ENCODE data around the gene GGA3. TPM values are rescaled to one million over a fixed set of nuclear protein-coding genes. Genes with fewer than 3 reads are reported as not detected.

GGA3 gene
- total RNA-seq, 1 experiment from 2014 or later: 58.3 TPM

- no peaks in the 10 kb centered on the region for H3K9me3 ChIP-seq (ENCODE audit: control insufficient read depth in 1 of 2, insufficient read depth in 1 of 2, low read depth in 1 of 2, low read length in 2 of 2)
- CTCF ChIA-PET: no interaction called here
- intact Hi-C loops (cut with micrococcal nuclease): no loop called here
- TF ChIP-seq REST (IDR thresholded peaks at IDR 0.05; ENCODE audit: low read depth) (no peak), SIN3A (IDR thresholded peaks at IDR 0.05; ENCODE audit: low read depth) (no peak), POLR2A (IDR thresholded peaks at IDR 0.05; ENCODE audit: borderline replicate concordance, extremely low read depth, insufficient read depth, insufficient read length) (no peak), EZH2phosphoT487 (IDR thresholded peaks at IDR 0.05; ENCODE audit: borderline replicate concordance) (no peak), SRF (IDR thresholded peaks at IDR 0.05; ENCODE audit: low read depth) (no peak), JUND (IDR thresholded peaks at IDR 0.05) (no peak), POLR2AphosphoS5 (IDR thresholded peaks at IDR 0.05; ENCODE audit: low read depth, low read length) (no peak), EGR1 (IDR thresholded peaks at IDR 0.05; ENCODE audit: low read depth) (no peak), SP1 (IDR thresholded peaks at IDR 0.05; ENCODE audit: low read depth) (no peak), MAX (IDR thresholded peaks at IDR 0.05) (no peak), CBX3 (IDR thresholded peaks at IDR 0.05; ENCODE audit: low read depth) (no peak), TCF7L2 (IDR thresholded peaks at IDR 0.05; ENCODE audit: borderline replicate concordance, extremely low read depth, insufficient read depth, insufficient read length) (no peak)
- H3K9ac ChIP-seq (ENCODE audit: low read length): no peak overlapping the region
- RAD21 ChIA-PET (ENCODE audit: low non-redundant PET in 1 of 2, low total read pairs in 2 of 2, uncharacterized antibody in 2 of 2, unreplicated experiment in 2 of 2): no interaction called here
- H3K36me3 ChIP-seq (ENCODE audit: control insufficient read depth in 1 of 2, insufficient read depth in 2 of 2, low read length in 2 of 2): no peaks in the 10 kb centered on the region
- H3K79me2 ChIP-seq (ENCODE audit: insufficient read depth, low read length): no peaks in the 10 kb centered on the region
- BruUV-seq (replicated peaks): no TSS peak
- H4K20me1 ChIP-seq (ENCODE audit: insufficient read depth): no peaks in the 10 kb centered on the region
- no peak overlapping the region for H2AFZ ChIP-seq (ENCODE audit: low read depth, low read length, poor library complexity, severe bottlenecking)
- peaks cover 14 to 20% of the 10 kb centered on the region in 2 experiments for H3K4me1 ChIP-seq (ENCODE audit: control insufficient read depth in 1 of 2, insufficient read depth in 2 of 2, low read length in 2 of 2)
- ATAC-seq: no peak
- H3K27ac ChIP-seq (ENCODE audit: low read depth, low read length): no peak overlapping the region
- POLR2A ChIA-PET: no interaction called here
- DNase-seq (ENCODE audit: low read depth, low spot score): no peak
- H3K4me2 ChIP-seq (ENCODE audit: low read length): no peak overlapping the region
- no peak overlapping the region for H3K4me3 ChIP-seq (replicated peaks in 1 of 2; ENCODE audit: low read depth in 1 of 2, low read length in 2 of 2)
- H3K9me2 ChIP-seq (ENCODE audit: insufficient read depth): no peaks in the 10 kb centered on the region
- no peaks in the 10 kb centered on the region for H3K27me3 ChIP-seq (ENCODE audit: insufficient read depth, low read length)
Measured at GRCh38 chr17:75194879-75195278, 66.5 kb downstream of the GGA3 start.
